Non-pigmented ciliary epithelial cell (primary cell): Measurements from ENCODE around the gene TESK2.
"Not testable (repeated sequence)": the region's sequence is repeated elsewhere in the genome, so short reads cannot be mapped to it uniquely, and the experiment has no call there.

ENCODE experiments used
- DNase-seq: peaks from one replicate; pipeline ENCODE4 v3.0.0-alpha.2; 2010; ENCODE audit warnings: low read depth

TESK2 gene

GRCh38 chr1:45411510-45411899 is 79.5 kb downstream of the TESK2 start:
- DNase-seq = no peak

- DNase-seq = no peak
These were observed 80.0 kb downstream of the TESK2 start for GRCh38 chr1:45410850-45411509.

GRCh38 chr1:45409276-45409675 is 81.7 kb downstream of the TESK2 start:
- DNase-seq = no peak

GRCh38 chr1:45407629-45408287 is 83.2 kb downstream of the TESK2 start:
- no peak for DNase-seq

- no peak for DNase-seq
These were observed 85.3 kb downstream of the TESK2 start for GRCh38 chr1:45405636-45406035.

GRCh38 chr1:45403718-45404117 is 87.2 kb downstream of the TESK2 start:
- no peak for DNase-seq

GRCh38 chr1:45403298-45403697 is 87.7 kb downstream of the TESK2 start:
- DNase-seq = no peak

- no peak for DNase-seq
These were observed 89.4 kb downstream of the TESK2 start for GRCh38 chr1:45401524-45401923.

- no peak for DNase-seq
These were observed 90.9 kb downstream of the TESK2 start for GRCh38 chr1:45400049-45400448.

GRCh38 chr1:45397285-45397684 is 93.7 kb downstream of the TESK2 start:
- no peak for DNase-seq

GRCh38 chr1:45395582-45395981 is 95.4 kb downstream of the TESK2 start:
- DNase-seq = no peak

- no peak for DNase-seq
These were observed 95.9 kb downstream of the TESK2 start for GRCh38 chr1:45395051-45395450.

- DNase-seq = no peak
These were observed 96.6 kb downstream of the TESK2 start for GRCh38 chr1:45394342-45394741.

GRCh38 chr1:45393718-45394302 is 97.2 kb downstream of the TESK2 start:
- no peak for DNase-seq

- no peak for DNase-seq
These were observed 104.7 kb downstream of the TESK2 start for GRCh38 chr1:45386219-45386618.

GRCh38 chr1:45385302-45385701 is 105.7 kb downstream of the TESK2 start:
- no peak for DNase-seq

- not testable (repeated sequence) for DNase-seq
These were observed 106.8 kb downstream of the TESK2 start for GRCh38 chr1:45384213-45384612.

- DNase-seq = no peak
These were observed 107.8 kb downstream of the TESK2 start for GRCh38 chr1:45383191-45383590.

GRCh38 chr1:45381243-45381642 is 109.7 kb downstream of the TESK2 start:
- no peak for DNase-seq

- DNase-seq = no peak
These were observed 110.2 kb downstream of the TESK2 start for GRCh38 chr1:45380730-45381129.

- DNase-seq = no peak
These were observed 110.8 kb downstream of the TESK2 start for GRCh38 chr1:45380125-45380524.

GRCh38 chr1:45379524-45379923 is 111.4 kb downstream of the TESK2 start:
- DNase-seq = no peak

GRCh38 chr1:45378184-45378583 is 112.8 kb downstream of the TESK2 start:
- no peak for DNase-seq
